CD4-positive, alpha-beta T cell treated with Interleukin-21 for 1 hour (primary cell): ENCODE results near the gene SRPK3.
"Not testable (repeated sequence)": the region's sequence is repeated elsewhere in the genome, so short reads cannot be mapped to it uniquely, and the experiment has no call there.

Source experiments
- DNase-seq: peaks from one replicate; pipeline ENCODE4 v3.0.0-alpha.2; 2020

SRPK3 gene

GRCh38 chrX:153780678-153781427 is at the start of gene SRPK3:
Gene SRPK3, plus strand, starts transcription at chrX:153781041. Its CDS starts 46 bp downstream, at chrX:153781087.
- DNase-seq: no peak

- DNase-seq: no peak
Measured at GRCh38 chrX:153731117-153731844, 49.6 kb upstream of the SRPK3 start.

- no peak for DNase-seq
Measured at GRCh38 chrX:153731845-153732215, 49.0 kb upstream of the SRPK3 start.

- DNase-seq: no peak
Measured at GRCh38 chrX:153732401-153732800, 48.4 kb upstream of the SRPK3 start.

- no peak for DNase-seq
Measured at GRCh38 chrX:153733651-153734240, 47.1 kb upstream of the SRPK3 start.

- DNase-seq: no peak
Measured at GRCh38 chrX:153734871-153735270, 46.0 kb upstream of the SRPK3 start.

GRCh38 chrX:153735274-153735673 is 45.6 kb upstream of the SRPK3 start:
- DNase-seq: peak; percentile 49

- no peak for DNase-seq
Measured at GRCh38 chrX:153736071-153736820, 44.6 kb upstream of the SRPK3 start.

- no peak for DNase-seq
Measured at GRCh38 chrX:153736871-153737441, 43.9 kb upstream of the SRPK3 start.

- no peak for DNase-seq
Measured at GRCh38 chrX:153738056-153738605, 42.7 kb upstream of the SRPK3 start.

GRCh38 chrX:153739754-153740486 is 40.9 kb upstream of the SRPK3 start:
- DNase-seq: no peak

- no peak for DNase-seq
Measured at GRCh38 chrX:153740631-153741222, 40.1 kb upstream of the SRPK3 start.

- no peak for DNase-seq
Measured at GRCh38 chrX:153741446-153741845, 39.4 kb upstream of the SRPK3 start.

GRCh38 chrX:153742111-153742510 is 38.7 kb upstream of the SRPK3 start:
- DNase-seq: not testable (repeated sequence)

- not testable (repeated sequence) for DNase-seq
Measured at GRCh38 chrX:153742796-153743467, 37.9 kb upstream of the SRPK3 start.

GRCh38 chrX:153743468-153744209 is 37.2 kb upstream of the SRPK3 start:
- DNase-seq: not testable (repeated sequence)

- DNase-seq: no peak
Measured at GRCh38 chrX:153744210-153745066, 36.4 kb upstream of the SRPK3 start.

- DNase-seq: not testable (repeated sequence)
Measured at GRCh38 chrX:153745067-153745433, 35.8 kb upstream of the SRPK3 start.

- DNase-seq: no peak
Measured at GRCh38 chrX:153746359-153746758, 34.5 kb upstream of the SRPK3 start.
